ENCODE data around the gene ERICH4. TPM values are rescaled to one million over a fixed set of nuclear protein-coding genes. Genes with fewer than 3 reads are reported as not detected.

Gene ERICH4
- total and polyA plus RNA-seq, 2 of the 8 experiments (the other 6 are each of a cell fraction or from before 2014, with no cell fraction given), result not detected

DNA sequence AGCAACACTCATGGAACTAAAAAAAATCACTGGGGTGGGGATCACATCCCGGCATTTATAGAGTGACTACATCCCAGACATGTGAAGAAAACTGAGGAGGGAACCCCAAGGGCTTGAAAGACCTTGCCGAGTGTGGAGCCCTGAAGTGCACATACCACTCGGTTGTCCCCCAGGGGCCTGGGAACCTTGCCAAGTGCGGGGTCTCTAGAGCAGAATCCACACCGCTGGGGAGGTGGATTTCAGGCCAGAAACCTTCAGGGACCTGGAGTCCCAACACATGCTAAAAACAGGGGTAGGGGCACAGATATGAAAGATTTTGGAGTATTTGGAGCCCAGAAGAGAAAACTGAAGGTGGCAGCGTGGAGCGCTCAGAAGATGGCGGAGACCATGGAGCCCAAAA is 35.2 kb downstream of the ERICH4 start:
- H3K36me3 ChIP-seq (ENCODE audit: control insufficient read depth in 2 of 4, insufficient read depth in 4 of 4, low read length in 3 of 4), result no peaks in the 10 kb centered on the region
- H3K4me2 ChIP-seq (ENCODE audit: insufficient read depth in 1 of 2, low read depth in 2 of 2, low read length in 2 of 2), result no peak overlapping the region
- H4K20me1 ChIP-seq (replicated peaks in 1 of 2; ENCODE audit: control insufficient read depth in 1 of 2, insufficient read depth in 2 of 2, low read length in 2 of 2), result no peaks in the 10 kb centered on the region
- H2AK5ac ChIP-seq (ENCODE audit: low read depth, low read length), result no peak overlapping the region
- H2BK15ac ChIP-seq (ENCODE audit: low read length), result no peak overlapping the region
- ChIA-PET POLR2A (ENCODE audit: partially characterized antibody) (no interaction called here), CTCF (ENCODE audit: partially characterized antibody) (no interaction called here)
- H2BK120ac ChIP-seq (replicated peaks; ENCODE audit: low read depth, low read length), result no peak overlapping the region
- no peak overlapping the region for H3K56ac ChIP-seq (replicated peaks; ENCODE audit: insufficient read length, low read depth, low read length)
- H3K4me3 ChIP-seq (ENCODE audit: extremely low read depth in 1 of 4, insufficient read depth in 2 of 4, low read depth in 3 of 4, low read length in 4 of 4), result no peak overlapping the region
- no peak overlapping the region for H2BK20ac ChIP-seq (ENCODE audit: low read length)
- no peak overlapping the region for H4K8ac ChIP-seq (ENCODE audit: extremely low read depth, insufficient read depth, low read length)
- H3K23me2 ChIP-seq (ENCODE audit: low read depth, low read length), result no peaks in the 10 kb centered on the region
- 82% methylated on average over 8 of the region's 8 CpGs; no CpG with 5 or more reads in 1 of the 2 experiments for WGBS, 2 experiments (ENCODE audit: extremely low coverage in 1 of 2, insufficient coverage in 1 of 2, insufficient read length in 1 of 2, insufficient replicate concordance in 2 of 2, low coverage in 1 of 2, low lambda C conversion rate in 2 of 2, missing lambda C conversion rate in 1 of 2)
- no peak overlapping the region for H2BK5ac ChIP-seq (ENCODE audit: low read depth, low read length)
- H3K14ac ChIP-seq (ENCODE audit: insufficient read length), result no peak overlapping the region
- no peak overlapping the region for H3K23ac ChIP-seq (ENCODE audit: insufficient read length)
- FAIRE-seq, result no peak
- no peak overlapping the region for H2AFZ ChIP-seq (ENCODE audit: low read length)
- H3K79me2 ChIP-seq (ENCODE audit: control insufficient read depth in 1 of 2, insufficient read depth in 2 of 2, low read length in 2 of 2), result no peaks in the 10 kb centered on the region
- no peaks in the 10 kb centered on the region for H3K79me1 ChIP-seq (ENCODE audit: low read depth, low read length)
- H3K27me3 ChIP-seq (replicated peaks in 1 of 4; ENCODE audit: control insufficient read depth in 3 of 4, extremely low read depth in 1 of 4, insufficient read depth in 3 of 4, low read length in 3 of 4), result no peaks in the 10 kb centered on the region
- H3K9ac ChIP-seq (replicated peaks in 1 of 4; ENCODE audit: extremely low read depth in 1 of 4, low read depth in 3 of 4, low read length in 3 of 4), result no peak overlapping the region
- no peak for DNase-seq (ENCODE audit: low read depth in 1 of 2, low spot score in 2 of 2)
- no peak overlapping the region for H2BK12ac ChIP-seq (ENCODE audit: low read depth, low read length)
- no peak overlapping the region for H4K5ac ChIP-seq (ENCODE audit: insufficient read length, low read depth, low read length)
- no peaks in the 10 kb centered on the region for H3K4me1 ChIP-seq (replicated peaks in 1 of 4; ENCODE audit: control insufficient read depth in 3 of 4, insufficient read depth in 4 of 4, low read length in 3 of 4)
- no peak overlapping the region for H3K4ac ChIP-seq (replicated peaks; ENCODE audit: insufficient read length, low read depth, low read length)
- H4K91ac ChIP-seq (replicated peaks; ENCODE audit: insufficient read length, low read length), result no peak overlapping the region
- peaks cover 41 to 78% of the 10 kb centered on the region in 2 experiments for H3K9me3 ChIP-seq (ENCODE audit: insufficient read depth in 2 of 2, low read depth in 1 of 2, low read length in 1 of 2)
- no peak overlapping the region for H3K27ac ChIP-seq (ENCODE audit: low read depth, low read length)
- no peak overlapping the region for H3K18ac ChIP-seq (ENCODE audit: extremely low read depth, low read length)
- no peak for TF ChIP-seq EP300 (IDR thresholded peaks at IDR 0.05; ENCODE audit: borderline replicate concordance in 1 of 2, low read depth in 2 of 2, low read length in 2 of 2)
- TF ChIP-seq, protein P1, sequence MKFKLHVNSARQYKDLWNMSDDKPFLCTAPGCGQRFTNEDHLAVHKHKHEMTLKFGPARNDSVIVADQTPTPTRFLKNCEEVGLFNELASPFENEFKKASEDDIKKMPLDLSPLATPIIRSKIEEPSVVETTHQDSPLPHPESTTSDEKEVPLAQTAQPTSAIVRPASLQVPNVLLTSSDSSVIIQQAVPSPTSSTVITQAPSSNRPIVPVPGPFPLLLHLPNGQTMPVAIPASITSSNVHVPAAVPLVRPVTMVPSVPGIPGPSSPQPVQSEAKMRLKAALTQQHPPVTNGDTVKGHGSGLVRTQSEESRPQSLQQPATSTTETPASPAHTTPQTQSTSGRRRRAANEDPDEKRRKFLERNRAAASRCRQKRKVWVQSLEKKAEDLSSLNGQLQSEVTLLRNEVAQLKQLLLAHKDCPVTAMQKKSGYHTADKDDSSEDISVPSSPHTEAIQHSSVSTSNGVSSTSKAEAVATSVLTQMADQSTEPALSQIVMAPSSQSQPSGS (IDR thresholded peaks at IDR 0.05; ENCODE audit: low read length), result no peak
- TF ChIP-seq SIN3A (conservative IDR thresholded peaks at IDR 0.05 in 1 of 2, IDR thresholded peaks at IDR 0.05 in 1 of 2; ENCODE audit: low read depth in 1 of 2, low read length in 2 of 2), result no peak
- TF ChIP-seq SP4 (IDR thresholded peaks at IDR 0.05; ENCODE audit: low read length), result no peak
- no peak for TF ChIP-seq CREB1 (IDR thresholded peaks at IDR 0.05)
- no peak for TF ChIP-seq YY1 (IDR thresholded peaks at IDR 0.05; ENCODE audit: low read depth, low read length)
- no peak for TF ChIP-seq EGR1 (IDR thresholded peaks at IDR 0.05; ENCODE audit: borderline replicate concordance, low read depth, low read length)
- TF ChIP-seq KDM5A (IDR thresholded peaks at IDR 0.05; ENCODE audit: low read length), result no peak
- no peak for TF ChIP-seq RNF2 (IDR thresholded peaks at IDR 0.05; ENCODE audit: borderline replicate concordance, low read depth, low read length, missing control alignments, poor library complexity, severe bottlenecking)
- TF ChIP-seq GABPA (IDR thresholded peaks at IDR 0.05; ENCODE audit: borderline replicate concordance, insufficient read depth, low read length), result no peak
- TF ChIP-seq RFX5 (IDR thresholded peaks at IDR 0.05; ENCODE audit: borderline replicate concordance, low read depth, low read length), result no peak
- TF ChIP-seq SAP30 (IDR thresholded peaks at IDR 0.05; ENCODE audit: insufficient read depth, insufficient replicate concordance, low read length), result no peak
